NCI-H82 (cell line): ENCODE data around the gene DNAJA4.

ENCODE experiments used
- DNase-seq: peaks from one replicate; lab custom pipeline; 2025; lab: John Stamatoyannopoulos, UW

Gene DNAJA4

GRCh38 chr15:78264304-78265136, at the start of gene DNAJA4:
DNAJA4 (plus strand) TSS chr15:78264562; CDS start chr15:78264764, 202 bp downstream.
- no peak for DNase-seq

- DNase-seq: no peak
These were observed 47.9 kb upstream of the DNAJA4 start for GRCh38 chr15:78216276-78217104.

GRCh38 chr15:78220713-78221112, 43.6 kb upstream of the DNAJA4 start:
- DNase-seq: no peak

GRCh38 chr15:78222745-78223395, 41.5 kb upstream of the DNAJA4 start:
- peak; percentile 22 for DNase-seq

DNA sequence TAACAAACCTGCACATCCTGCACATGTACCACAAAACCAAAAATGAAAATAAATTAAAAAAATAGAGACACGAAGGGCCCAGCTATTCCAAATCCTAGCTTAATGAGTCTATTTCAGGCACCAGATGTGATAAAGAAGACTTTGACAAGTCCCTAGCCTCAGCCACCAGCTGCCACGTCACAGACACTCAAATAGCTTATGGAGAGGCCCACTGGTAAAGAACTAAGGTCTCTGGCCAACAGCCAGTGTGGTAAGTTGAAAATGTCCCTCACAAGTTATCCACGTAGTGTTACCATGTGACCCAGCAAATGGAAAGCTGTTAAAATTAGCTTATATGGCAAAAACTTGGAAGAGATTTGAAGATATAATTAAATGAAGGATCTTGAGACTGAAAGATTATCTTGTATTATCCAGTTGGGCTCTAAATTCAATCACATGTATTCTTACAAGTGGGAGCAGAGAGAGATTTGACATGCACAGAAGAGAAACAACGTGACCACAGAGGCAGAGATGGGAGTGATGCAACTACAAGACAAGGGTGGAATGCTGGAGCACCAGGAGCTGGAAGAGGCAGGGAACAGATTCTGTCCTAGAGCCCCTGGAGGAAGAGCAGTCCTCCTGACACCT, 40.9 kb upstream of the DNAJA4 start:
- DNase-seq: peak; percentile 74

- DNase-seq: peak; percentile 41
These were observed 40.3 kb upstream of the DNAJA4 start for GRCh38 chr15:78224023-78224411.

- DNase-seq: no peak
These were observed 38.4 kb upstream of the DNAJA4 start for GRCh38 chr15:78225783-78226541.

GRCh38 chr15:78228356-78228996, 35.9 kb upstream of the DNAJA4 start:
- no peak for DNase-seq

GRCh38 chr15:78229431-78230406, 34.6 kb upstream of the DNAJA4 start:
- DNase-seq: no peak

GRCh38 chr15:78232951-78233350, 31.4 kb upstream of the DNAJA4 start:
- DNase-seq: no peak

DNA sequence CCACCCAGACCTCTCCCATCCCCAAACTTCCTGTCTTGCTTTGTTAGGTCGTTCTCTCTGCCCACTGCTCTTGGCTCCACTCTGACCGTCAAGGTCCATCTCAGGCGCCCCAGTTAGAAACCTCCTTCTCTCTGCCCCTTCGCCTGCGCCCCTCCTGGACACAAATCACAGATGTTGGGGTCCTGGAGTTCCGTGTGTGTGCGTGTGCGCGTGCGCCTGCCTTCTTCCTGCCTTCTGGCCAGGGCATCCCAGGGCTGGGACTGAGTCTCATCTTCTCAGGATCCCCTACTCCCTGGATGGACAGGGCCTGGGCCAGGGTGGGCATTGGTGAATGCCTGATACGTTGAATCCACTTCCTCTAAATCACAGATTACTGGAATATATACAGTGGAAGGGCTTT, 30.9 kb upstream of the DNAJA4 start:
- no peak for DNase-seq

GRCh38 chr15:78234515-78235040, 29.8 kb upstream of the DNAJA4 start, which contains the start of gene ACSBG1:
ACSBG1 (minus strand) TSS chr15:78234565; CDS start chr15:78234501, 64 bp downstream.
- DNase-seq: no peak

DNA sequence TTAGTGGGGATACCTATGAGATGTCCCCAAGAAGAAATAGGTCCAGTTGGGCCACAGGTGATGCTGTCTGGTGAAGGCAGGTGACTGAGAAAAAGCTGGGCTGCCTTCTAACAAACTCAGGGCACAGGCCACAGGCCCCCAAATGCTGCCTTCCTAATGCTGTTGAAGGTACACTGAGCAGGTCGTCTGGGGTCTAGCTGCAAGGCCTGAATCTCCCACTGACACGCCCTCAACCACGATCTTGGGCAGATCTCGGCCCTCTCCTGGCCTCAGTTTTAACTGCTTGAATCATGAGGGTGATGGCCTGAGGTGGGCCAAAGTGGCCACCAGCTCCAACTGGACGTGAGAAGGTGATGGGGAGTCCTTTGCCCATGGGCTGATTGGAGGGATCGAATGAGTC, 27.9 kb upstream of the DNAJA4 start:
- DNase-seq: no peak

DNA sequence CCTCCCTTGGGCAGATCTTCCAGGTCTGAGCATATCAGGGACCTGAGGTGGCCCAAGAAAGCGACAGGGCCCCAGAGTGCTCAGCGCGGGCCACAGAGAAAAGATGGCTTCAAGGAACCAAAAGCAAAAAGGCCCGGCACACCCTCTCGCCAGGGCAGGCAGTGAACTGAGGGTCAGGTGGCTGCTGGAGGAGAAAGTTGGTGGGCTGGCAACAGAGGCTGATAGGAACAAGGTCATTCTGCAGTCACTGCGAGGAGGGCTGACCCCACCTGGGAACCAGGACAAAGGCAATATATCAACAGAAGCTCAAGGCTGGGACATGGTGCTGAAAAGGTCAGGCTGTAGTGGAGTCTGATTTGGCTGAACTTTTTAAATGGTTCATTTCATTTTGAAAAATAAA, 27.2 kb upstream of the DNAJA4 start:
- DNase-seq: no peak

DNA sequence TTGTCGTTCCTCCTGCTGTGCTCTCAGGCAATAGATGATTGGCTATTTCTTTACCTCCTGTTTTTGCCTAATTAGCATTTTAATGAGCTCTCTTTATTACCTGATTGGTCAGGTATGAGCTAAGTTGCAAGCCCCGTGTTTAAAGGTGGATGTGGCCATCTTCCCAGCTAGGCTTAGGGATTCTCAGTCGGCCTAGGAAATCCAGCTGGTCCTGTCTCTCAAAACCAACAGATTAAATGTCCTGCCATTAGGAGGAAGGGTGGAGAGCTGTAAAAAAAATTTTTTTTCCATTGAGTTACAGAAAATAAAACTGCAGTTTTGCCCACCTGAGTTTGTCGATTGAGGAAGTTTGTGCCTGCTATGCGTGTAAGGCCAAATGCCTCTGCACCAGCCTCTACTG, 24.6 kb upstream of the DNAJA4 start:
- DNase-seq: no peak

DNA sequence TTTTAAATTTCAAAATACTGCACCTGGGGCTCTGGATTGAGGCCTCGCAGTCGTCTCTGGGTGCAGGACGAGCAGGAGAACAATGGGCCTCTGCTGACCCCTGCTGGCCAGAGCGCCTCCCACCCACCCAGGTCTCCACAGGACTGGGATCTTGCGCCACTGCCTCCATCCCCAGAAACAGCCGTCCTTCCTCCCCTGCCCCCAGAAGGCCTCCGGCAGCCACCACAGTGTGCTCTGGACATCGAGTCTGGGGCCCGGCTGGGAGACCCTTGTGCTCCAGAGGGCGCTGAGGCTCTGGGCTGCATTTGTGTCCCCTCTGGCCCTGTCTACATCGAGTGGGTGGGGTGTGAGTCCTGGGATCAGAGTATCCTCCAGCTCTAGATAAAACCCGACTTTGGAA, 23.3 kb upstream of the DNAJA4 start:
- DNase-seq: peak; percentile 86

- peak; percentile 41 for DNase-seq
These were observed 22.2 kb upstream of the DNAJA4 start for GRCh38 chr15:78242128-78242527.

GRCh38 chr15:78243058-78243457, 21.3 kb upstream of the DNAJA4 start:
- no peak for DNase-seq

- DNase-seq: peak; percentile 50
These were observed 20.8 kb upstream of the DNAJA4 start for GRCh38 chr15:78243491-78243941.
